T-helper 1 cell treated with Interleukin-12 subunit alpha and Interleukin-12 subunit beta and Interleukin-4 antibody, amounts not matched to agents 30 ng/mL and 1 ng/mL, for 36 hours (primary cell): ENCODE data around the gene ARHGEF39. TPM values are rescaled to one million over a fixed set of nuclear protein-coding genes. Genes with fewer than 3 reads are reported as not detected.

ENCODE experiments used
- intact Hi-C: fragments of 100-400 bp; cut with micrococcal nuclease; formaldehyde crosslinking; loops from one replicate; pipeline ENCODE4 v1.15.1; 2024
- total RNA-seq: library from RNA; stranded (reverse); gene quantifications from 2 replicates; pipeline ENCODE4 v1.2.3, GENCODE V29; 2022

ARHGEF39 gene
- total RNA-seq, 1 donor from 2014 or later = 8.7 TPM

DNA sequence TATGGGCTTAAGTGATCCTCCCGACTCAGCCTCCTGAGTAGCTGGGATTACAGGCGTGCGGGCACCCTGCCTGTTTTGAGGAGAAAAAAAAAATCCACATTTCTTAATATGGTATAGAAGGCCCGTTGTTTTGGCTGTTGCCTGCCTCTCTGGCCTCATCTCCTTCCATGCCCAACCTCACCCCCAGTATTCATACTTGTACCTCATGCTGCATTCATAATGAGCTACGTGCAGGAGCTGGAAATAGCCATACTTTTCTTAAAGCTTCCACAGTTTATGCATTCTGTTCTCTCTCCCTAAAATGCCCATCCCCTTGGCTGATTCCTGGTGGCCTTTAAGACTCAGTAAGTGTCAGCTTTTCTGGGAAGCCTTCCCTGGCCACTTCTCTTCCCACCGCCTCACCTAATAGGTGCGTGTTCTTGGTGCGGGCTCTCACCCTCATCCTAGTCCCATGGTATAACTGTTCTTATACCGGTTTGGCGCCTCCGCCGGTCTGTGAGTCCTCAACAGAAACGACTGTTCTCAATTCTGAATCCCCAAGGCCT is 26.8 kb upstream of the ARHGEF39 start:
- intact Hi-C loops = no loop called here

DNA sequence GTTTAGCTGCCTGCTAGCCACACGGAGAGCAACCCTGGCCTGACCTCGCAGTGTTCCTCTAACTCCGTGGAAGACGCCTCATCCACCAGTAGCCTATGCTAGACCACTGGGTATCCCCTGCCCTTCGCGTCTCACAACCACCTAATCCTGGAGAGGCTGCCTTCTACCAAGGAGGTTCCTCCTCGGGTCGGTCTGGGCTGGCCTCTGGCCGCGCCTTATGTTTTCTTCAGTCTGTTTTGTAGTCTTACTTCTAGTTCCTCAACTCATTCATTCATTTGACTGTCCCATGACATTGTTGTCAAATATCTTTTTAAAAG is 26.3 kb upstream of the ARHGEF39 start:
- intact Hi-C loops = no loop called here

DNA sequence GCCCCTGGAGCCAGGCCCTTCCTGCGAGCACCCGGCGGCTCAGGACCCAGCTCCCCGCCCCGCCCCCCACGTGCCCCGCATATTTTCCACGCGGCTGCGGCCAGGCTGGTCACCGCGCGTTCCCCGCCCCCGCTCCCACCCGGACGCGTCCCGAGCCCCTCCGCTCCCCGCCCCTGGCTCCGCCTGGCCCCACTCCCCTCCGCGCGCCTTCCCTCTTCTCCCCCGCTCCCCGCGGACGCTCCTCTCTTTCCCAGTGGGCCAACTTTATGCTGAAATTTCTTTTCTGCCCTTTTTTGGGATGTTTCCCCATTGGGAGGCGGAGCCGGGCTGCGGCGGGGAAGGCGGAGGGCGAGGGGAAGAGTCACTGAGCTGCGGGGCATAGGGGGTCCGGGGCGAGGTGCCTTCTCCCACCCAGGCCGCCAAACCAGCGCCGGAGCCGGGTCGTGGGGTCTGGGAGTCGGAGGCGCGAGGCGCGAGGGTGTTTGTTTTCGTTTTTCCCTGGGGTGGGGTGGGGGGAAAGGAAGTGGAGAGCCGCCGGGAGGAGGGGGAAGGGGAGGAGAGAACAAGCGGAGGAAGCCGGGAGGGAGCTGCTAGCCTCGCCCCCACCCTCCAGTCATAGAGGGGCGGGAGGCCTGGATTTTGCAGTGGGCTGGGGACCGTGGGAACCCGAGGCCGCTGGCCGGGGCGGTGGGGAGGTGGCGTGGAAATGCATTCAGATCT is 25.8 kb upstream of the ARHGEF39 start:
- intact Hi-C loops = no loop called here

DNA sequence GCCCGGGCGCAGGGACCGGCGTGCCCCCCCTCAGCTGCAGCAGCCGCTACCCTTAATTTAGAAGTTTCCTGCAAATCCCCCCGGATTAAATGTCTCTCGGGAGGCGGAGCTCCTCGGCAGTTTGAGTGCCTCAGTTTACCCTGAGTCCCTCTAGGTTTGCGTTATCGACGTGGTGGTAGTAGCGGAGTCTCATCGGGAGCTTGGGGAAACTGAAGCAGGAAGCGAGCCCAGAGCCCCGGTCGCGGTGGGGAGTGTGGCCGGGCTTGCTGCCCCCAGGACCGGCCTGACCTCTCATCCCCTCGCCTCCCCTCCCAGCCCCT is 25.3 kb upstream of the ARHGEF39 start:
- intact Hi-C loops = no loop called here

DNA sequence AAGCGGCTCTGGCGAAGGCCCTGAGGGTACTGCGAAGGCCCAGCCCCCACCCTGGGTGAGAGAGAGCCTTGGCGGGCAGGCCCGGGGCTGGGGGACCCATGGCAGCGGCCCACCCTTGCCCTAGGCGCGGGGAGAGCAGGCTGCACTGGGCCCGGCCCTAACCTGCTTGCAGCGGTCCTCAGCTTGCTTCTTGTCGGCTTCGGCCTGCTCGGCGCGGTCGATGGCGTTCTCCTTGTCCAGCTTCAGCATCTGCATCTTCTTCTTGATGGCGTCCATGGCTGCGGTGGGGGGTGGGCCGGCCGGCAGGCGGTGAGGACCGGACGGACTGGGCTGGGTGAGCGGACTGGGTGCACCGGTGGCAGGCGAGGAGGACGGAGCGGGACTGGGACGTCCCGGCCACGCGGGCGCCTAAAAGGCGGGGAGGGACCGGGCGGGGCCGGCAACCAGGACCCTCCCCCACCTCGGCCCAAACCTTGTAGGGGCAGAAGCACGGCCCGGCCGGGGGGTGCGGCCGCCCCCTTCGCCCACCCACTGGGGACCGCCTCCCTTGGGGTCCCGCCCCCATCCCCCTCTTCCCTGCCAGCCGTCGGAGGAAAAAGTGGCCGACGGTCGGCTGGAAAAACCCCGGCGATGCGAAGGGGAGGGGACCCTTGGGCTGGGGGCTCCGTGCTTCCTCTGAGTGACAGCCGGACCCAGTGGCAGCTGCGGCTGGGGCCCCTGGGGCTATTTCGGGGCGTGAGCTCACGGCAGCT is 24.7 kb upstream of the ARHGEF39 start, which contains the start of gene TPM2:
TPM2 (minus strand) TSS at position 384 of the 752 bp plus-strand sequence; CDS start at position 276, 108 bp downstream.
- intact Hi-C loops = no loop called here

DNA sequence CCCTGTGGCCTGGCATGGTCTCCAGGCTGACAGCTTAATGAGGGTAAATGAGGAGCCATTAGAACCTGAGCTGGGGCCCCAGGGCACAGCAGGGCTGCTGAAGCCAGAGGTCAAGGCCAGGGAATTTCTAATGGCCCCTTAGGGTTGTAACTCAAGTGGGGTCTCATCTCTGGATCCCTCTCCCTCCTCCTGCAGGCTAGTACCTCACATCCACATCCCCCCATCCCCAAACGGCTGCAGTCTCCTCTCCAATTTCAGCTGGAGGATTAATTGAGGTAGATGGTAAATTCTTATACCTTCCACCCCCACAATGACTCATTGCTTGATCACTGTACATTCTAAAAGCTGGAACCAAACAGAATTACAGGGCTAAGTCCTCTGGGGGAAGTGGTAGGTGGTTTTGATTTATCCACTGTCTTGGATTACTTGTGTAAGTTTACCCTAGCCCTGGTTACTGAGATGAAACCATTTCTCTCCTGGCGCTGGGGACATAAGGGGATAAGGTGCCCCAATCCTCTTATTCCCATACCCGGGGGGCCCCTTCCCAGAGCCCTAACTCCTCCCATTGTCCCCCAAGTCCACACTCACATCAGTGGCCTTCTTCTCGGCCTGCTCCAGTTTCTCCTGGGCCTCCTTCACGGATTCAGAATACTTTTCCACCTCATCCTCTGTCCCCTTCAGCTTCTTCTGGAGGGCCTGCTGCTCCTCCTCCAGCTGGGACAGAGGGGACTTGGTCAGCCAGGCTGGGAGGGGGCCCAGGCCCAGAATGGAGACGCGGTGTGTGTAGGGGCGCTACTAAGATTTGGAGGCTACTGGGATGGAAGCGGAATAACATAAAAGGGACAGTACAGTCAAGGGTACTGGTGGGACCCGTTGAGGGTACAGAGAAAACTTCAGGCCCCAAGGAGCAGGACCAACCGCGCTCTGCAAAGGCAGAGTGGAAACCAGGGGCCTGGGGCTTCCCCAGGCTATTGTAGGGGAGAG is 23.9 kb upstream of the ARHGEF39 start:
- intact Hi-C loops = loop anchor here (1.0 kb wide), 1 partner anchor 31 kb away; the partner anchor contains the start of genes CCDC107 and RMRP

DNA sequence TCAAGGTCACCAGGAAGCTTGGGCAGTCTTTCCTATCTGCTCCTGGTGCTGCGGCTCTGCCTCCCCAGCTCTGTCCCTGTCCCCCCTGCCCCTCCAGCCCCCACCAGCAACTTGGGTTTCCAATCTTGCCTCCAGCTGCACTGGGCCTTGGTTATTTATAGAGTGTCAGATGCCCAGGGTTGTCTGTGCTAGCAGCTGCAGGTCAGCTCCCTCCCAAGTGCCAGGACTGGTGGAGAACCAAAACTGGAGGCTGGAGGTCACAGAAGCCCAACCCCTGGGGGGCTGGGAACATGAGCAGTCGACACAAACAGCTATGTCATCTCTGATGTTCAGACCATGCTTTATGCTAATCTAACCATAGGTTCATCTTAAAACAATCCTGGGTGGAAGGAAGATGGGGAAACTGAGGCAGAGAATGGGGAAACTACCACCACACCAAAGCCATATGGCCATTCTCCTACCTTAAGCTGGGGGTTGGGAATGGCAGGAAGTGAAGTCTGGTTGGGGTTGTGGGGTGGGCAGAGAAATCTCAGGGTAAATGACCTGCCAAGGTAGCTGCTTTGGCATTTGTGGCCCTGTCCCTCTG is 23.1 kb upstream of the ARHGEF39 start:
- intact Hi-C loops = loop anchor here (1.0 kb wide), 1 partner anchor 30 kb away; the partner anchor contains the start of genes CCDC107 and RMRP

DNA sequence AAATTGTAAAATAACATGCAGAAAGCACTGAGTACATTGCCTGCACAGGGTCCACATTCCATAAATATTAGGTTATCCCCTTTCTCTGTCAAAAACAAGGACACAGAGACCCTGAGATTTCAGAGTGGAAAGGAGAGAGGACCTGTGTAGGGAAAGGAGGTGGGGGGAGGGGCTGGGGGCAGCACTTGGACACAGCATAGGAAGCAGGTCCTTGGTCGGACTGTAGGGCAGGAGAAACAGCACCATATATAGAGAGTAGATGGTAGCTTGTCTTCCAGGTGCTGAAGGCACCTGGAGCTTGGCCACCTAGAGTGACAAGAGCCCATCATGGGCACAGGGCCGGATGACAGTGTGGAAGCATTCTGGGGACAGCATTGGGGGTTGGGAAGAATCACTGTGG is 22.3 kb upstream of the ARHGEF39 start:
- intact Hi-C loops = no loop called here

DNA sequence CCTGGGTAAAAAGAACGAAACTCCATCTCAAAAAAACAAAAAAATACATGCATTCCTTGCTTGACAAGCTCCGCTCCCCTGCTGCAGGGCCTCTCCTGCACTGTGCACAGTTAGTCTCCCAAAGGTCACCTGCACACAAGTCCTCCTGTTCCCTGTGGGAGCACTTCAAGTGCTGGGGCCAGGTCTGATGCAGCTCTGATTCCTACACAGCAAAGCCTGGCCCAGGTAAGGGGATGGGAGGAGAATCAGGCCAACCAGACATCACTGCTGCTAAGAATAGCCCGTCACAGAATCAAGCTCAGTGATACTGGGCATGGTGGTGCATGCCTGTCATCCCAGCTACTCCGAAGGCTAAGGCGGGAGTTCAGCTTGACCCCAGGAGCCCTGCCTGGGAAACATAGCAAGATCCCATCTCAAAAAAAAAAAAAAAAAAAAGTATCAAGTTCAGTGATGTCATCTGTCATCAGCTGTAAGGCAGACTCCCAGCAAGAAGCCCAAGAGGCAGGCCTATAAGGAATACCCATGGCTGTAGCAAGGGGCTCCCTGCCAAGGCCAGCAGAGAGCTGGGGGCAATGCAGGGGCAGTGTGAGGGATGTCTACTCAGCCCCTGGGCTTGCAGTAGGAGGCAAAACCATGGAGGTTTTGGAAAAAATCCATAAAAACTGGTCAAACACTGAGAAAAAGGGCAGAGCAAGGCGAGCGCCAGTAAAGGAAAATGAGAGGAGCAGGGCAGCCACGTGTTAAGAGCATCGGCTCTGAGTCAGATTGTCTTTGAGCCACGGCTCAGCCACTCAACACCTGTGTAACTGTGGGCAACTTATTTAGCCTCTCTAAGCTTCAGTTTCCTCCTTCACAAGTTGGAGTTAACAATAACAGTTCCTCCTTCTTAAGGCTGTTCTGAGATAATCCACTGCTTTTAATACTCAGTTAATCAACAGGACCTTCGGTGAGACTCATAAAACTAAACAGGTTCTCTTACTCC is 21.5 kb upstream of the ARHGEF39 start:
- intact Hi-C loops = no loop called here

DNA sequence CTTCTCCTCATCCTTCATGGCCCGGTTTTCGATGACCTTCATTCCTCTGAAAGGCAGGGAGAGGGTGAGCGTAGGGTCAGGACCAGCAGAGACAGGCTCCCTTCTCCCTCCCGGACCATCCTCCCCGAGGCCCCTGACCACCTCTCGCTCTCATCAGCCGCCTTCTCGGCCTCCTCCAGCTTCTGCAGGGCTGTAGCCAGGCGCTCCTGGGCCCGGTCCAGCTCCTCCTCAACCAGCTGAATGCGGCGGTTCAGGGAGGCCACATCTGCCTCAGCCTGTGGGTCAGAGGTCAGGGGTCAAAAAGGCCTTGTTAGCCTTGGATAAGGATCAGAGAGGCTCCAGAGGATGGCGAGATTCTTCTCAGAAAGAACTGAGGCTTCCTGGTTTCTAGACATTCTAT is 20.5 kb upstream of the ARHGEF39 start:
- intact Hi-C loops = no loop called here

DNA sequence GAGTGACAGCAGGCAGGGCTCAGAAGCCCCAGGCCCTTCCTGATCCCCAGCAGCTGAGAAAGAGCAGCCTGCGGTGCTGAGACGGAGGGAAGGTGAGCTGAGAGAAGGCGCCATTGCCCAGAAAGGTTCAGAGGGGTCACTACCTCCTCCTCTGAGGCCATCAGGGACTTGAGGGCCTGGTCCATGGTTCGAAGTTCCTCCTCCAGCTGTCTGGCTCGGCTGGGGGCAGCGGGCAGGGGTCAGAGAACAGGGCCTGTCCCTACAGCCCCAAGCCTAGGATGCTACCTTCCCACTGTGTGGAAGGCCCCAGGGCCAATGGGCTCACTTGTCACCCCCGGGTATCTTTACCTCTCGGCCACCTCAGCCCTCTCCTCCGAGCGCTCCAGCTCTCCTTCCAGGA is 19.9 kb upstream of the ARHGEF39 start:
- intact Hi-C loops = no loop called here

DNA sequence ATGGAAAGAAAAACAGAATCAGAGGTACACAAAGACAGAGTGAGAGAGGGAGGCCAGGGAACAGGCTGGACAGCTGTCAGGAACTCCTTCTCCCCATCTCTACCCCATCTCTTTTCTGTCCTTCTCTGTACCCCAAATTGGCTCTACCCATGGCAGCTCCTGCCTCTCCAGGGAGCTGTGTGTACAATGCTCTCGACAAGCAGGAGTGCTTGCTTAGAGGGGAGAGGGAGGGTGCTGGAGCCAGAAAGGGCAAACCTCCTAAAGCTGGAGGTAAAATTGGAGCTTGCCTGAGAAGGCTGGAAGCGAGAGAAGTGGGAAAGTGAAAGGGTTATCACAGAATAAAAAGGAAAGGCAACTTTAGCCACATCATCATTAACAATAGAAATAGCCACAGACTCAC is 18.3 kb upstream of the ARHGEF39 start:
- intact Hi-C loops = no loop called here

DNA sequence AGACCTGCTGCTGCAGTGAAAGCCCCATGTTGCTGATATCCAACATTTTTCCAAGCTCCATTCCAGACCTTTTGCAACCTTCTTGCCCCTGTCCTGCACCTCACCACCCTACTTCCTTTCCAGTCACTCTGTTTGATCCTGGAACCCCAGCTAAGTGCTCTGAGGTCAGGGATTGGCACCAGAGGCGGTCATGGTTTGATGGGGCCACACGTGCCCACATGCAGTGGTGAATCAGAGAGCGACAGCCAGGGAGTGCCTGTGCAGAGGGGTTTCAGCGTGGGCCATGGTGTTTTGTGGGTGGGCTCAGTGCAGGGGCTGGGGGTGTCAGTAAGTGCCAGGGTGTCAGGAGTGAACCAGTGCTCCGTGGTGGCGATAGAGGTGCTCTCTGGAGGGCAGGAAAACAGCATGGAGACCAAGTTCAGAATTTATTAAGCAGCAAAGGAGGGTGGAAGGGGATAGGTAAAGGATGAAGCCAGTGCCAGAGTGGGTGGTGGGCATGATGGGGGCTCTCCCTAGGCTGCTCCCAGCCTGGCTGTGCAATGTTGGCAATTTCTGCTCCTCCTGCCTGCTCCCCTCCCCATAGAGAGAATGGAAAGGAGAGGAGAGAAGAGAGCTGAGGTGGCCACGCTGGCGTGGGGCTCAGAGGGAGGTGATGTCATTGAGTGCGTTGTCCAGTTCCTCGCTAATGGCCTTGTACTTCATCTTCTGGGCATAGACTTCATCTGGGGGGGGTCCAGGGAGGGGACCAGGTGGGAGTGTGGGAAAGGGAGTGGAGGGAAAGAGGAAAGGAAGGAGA is 17.7 kb upstream of the ARHGEF39 start:
- intact Hi-C loops = no loop called here

DNA sequence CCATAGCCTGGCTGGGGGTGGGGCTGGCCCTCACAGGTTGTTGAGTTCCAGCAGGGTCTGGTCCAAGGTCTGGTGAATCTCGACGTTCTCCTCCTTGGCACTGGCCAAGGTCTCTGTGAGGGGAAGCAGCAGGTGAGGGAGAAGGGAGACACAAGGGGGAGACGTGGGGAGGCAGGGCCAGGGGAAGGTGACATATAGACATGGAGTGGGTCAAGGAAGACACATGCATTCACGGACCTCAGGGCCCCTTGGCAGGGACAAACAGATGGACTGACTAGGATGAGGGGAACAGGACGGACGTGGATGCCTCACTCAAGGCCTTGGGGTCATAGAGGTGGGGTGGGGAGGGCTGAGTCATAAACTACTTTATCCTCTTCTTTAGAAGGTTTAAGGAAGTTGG is 17.1 kb upstream of the ARHGEF39 start:
- intact Hi-C loops = no loop called here

DNA sequence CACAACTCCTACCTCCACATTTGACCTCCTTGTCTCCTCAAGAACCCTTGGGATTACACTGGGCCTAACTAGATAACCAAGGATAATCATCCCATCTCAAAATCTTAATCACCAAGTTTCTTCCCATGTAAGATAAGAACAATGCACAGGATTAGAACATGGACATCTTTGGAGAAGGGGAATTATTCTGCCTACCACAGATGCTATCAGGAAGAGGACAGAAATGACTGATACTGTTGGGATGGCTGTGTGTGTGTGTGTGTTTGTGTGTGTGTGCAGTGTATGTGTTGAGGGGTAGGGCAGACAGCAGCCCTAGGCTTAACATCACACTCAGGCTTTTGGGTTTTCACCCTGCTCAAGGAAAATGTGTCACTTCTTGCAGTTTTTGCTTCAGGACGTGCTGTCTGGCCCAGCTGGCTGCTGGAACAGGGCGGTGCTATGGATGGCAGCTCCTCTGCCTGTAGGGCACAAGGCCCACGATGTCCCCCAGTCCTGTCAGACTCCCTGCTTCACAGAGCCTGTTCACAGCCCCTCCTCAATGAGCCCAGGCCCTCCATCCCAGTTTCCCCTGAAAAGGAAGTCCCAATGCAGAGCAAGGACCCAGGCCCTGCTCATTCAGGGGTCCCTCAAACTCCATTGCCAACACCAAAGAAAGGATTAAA is 16.5 kb upstream of the ARHGEF39 start:
- intact Hi-C loops = no loop called here

DNA sequence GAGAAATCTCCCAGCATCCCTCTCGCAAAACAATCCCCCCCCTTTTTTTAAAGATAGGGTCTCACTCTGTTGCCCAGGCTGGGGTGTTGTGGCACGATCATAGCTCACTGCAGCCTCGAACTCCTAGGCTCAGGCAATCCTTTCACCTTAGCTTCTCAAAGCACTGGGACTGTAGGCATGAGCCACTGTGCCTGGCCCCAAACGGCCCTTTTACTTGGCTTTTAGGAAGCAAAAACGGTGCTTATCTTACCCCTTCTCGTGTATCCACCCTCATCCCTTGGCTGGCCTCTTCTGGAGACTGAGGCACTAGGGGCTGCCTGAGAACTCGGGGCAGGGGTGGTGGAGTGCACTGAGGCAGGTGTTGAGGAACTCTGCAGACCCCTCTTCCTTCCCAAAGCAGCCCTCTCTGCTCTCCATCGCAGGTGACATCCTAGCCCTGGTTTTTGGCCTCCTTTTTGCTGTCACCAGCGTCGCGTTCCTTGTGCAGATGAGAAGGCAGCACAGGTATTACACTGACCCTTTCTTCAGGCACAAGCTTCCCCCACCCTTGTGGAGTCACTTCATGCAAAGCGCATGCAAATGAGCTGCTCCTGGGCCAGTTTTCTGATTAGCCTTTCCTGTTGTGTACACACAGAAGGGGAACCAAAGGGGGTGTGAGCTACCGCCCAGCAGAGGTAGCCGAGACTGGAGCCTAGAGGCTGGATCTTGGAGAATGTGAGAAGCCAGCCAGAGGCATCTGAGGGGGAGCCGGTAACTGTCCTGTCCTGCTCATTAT is 15.5 kb upstream of the ARHGEF39 start:
- intact Hi-C loops = no loop called here

DNA sequence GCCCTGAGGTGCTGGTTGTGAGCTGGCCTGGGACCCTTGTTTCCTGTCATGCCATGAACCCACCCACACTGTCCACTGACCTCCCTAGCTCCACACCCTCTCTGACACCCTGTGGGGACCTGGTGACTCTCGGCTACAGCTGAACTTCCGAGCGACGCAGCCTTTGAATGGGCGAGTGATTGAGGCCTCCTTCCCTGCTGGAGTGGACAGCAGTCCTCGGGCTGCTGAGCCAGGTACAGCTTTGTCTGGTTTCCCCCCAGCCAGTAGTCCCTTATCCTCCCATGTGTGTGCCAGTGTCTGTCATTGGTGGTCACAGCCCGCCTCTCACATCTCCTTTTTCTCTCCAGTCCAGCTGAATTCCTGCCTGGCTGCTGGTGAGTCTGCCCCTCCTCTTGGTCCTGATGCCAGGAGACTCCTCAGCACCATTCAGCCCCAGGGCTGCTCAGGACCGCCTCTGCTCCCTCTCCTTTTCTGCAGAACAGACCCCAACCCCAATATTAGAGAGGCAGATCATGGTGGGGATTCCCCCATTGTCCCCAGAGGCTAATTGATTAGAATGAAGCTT is 14.9 kb upstream of the ARHGEF39 start:
- intact Hi-C loops = no loop called here
